PC-3 (cell line): ENCODE measurements around the gene GJD3.

Source experiments
- EZH2phosphoT487 ChIP-seq: fragments of 300-600 bp; sonication (generic); IDR thresholded peaks from 2 replicates; pipeline ENCODE4 v1.6.1; 2018; ENCODE audit warnings: mild to moderate bottlenecking, antibody characterized with exemption, low read length, borderline replicate concordance
- TF ChIP-seq, protein P1 (sequence below): fragments of 300-600 bp; sonication (generic); conservative IDR thresholded peaks from 2 replicates; pipeline ENCODE4 v1.5.1; 2017; ENCODE audit warnings: antibody characterized with exemption, low read depth, mild to moderate bottlenecking, low read length

GRCh38 chr17:40315206-40315605, 49.3 kb downstream of the GJD3 start:
- TF ChIP-seq, protein P1, sequence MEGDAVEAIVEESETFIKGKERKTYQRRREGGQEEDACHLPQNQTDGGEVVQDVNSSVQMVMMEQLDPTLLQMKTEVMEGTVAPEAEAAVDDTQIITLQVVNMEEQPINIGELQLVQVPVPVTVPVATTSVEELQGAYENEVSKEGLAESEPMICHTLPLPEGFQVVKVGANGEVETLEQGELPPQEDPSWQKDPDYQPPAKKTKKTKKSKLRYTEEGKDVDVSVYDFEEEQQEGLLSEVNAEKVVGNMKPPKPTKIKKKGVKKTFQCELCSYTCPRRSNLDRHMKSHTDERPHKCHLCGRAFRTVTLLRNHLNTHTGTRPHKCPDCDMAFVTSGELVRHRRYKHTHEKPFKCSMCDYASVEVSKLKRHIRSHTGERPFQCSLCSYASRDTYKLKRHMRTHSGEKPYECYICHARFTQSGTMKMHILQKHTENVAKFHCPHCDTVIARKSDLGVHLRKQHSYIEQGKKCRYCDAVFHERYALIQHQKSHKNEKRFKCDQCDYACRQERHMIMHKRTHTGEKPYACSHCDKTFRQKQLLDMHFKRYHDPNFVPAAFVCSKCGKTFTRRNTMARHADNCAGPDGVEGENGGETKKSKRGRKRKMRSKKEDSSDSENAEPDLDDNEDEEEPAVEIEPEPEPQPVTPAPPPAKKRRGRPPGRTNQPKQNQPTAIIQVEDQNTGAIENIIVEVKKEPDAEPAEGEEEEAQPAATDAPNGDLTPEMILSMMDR = no peak
- TF ChIP-seq EZH2phosphoT487 = no peak
